ENCODE measurements around the gene LMO1.

LMO1 gene

GRCh38 chr11:8247312-8247711 is 16.4 kb downstream of the LMO1 start:
- Mint-ChIP-seq H3K27ac (no peak overlapping the region), H3K4me1 (no peaks in the 10 kb centered on the region), H3K4me3 (no peak overlapping the region), H3K27me3 (peaks cover 18% of the 10 kb centered on the region), H3K9me3 (no peaks in the 10 kb centered on the region)
- ATAC-seq (peak; percentile 22), DNase-seq (peak in 1 of 2 donors; percentile 24)

GRCh38 chr11:8243458-8243857 is 20.2 kb downstream of the LMO1 start:
- Mint-ChIP-seq H3K4me1 (no peaks in the 10 kb centered on the region), H3K9me3 (no peaks in the 10 kb centered on the region), H3K27ac (no peak overlapping the region), H3K27me3 (peaks cover 18% of the 10 kb centered on the region), H3K4me3 (no peak overlapping the region)
- DNase-seq (no peak), ATAC-seq (no peak)

GRCh38 chr11:8242499-8243280 is 21.0 kb downstream of the LMO1 start:
- no peak for DNase-seq
- Mint-ChIP-seq H3K9me3 (no peaks in the 10 kb centered on the region), H3K27me3 (peaks cover 18% of the 10 kb centered on the region), H3K4me1 (no peaks in the 10 kb centered on the region), H3K4me3 (no peak overlapping the region), H3K27ac (no peak overlapping the region)
- ATAC-seq = no peak

- Mint-ChIP-seq H3K4me3 (no peak overlapping the region), H3K27me3 (peaks cover 16% of the 10 kb centered on the region), H3K4me1 (no peaks in the 10 kb centered on the region), H3K9me3 (no peaks in the 10 kb centered on the region), H3K27ac (no peak overlapping the region)
- DNase-seq (no peak), ATAC-seq (no peak)
These were observed 21.6 kb downstream of the LMO1 start for GRCh38 chr11:8242118-8242475.

- Mint-ChIP-seq H3K9me3 (no peaks in the 10 kb centered on the region), H3K4me1 (no peaks in the 10 kb centered on the region), H3K4me3 (no peak overlapping the region), H3K27ac (peak overlapping the region in 1 of 2 donors; percentile 55), H3K27me3 (peaks cover 11% of the 10 kb centered on the region)
- DNase-seq (no peak), ATAC-seq (no peak)
These were observed 22.1 kb downstream of the LMO1 start for GRCh38 chr11:8241373-8242117.

GRCh38 chr11:8239536-8240228 is 24.0 kb downstream of the LMO1 start:
- Mint-ChIP-seq H3K4me3 (no peak overlapping the region), H3K9me3 (no peaks in the 10 kb centered on the region), H3K4me1 (peaks cover 8% of the 10 kb centered on the region), H3K27me3 (peaks cover 3% of the 10 kb centered on the region), H3K27ac (no peak overlapping the region)
- ATAC-seq = no peak
- DNase-seq = no peak

- DNase-seq = no peak
- Mint-ChIP-seq H3K27ac (no peak overlapping the region), H3K27me3 (no peaks in the 10 kb centered on the region)
These were observed 24.6 kb downstream of the LMO1 start for GRCh38 chr11:8239040-8239439.

GRCh38 chr11:8237453-8237852 is 26.2 kb downstream of the LMO1 start:
- no peak overlapping the region for H3K4me3 Mint-ChIP-seq
- no peaks in the 10 kb centered on the region for H3K9me3 Mint-ChIP-seq
- no peak overlapping the region for H3K27ac Mint-ChIP-seq
- DNase-seq = no peak
- H3K27me3 Mint-ChIP-seq = no peaks in the 10 kb centered on the region
- H3K4me1 Mint-ChIP-seq = peaks cover 12% of the 10 kb centered on the region
- no peak for ATAC-seq

More at GRCh38 chr11:8239040-8239439, 24.6 kb downstream of the LMO1 start:
- no peaks in the 10 kb centered on the region for H3K9me3 Mint-ChIP-seq
- H3K4me3 Mint-ChIP-seq = no peak overlapping the region
- peaks cover 12% of the 10 kb centered on the region for H3K4me1 Mint-ChIP-seq
- ATAC-seq = no peak

GRCh38 chr11:8235925-8236324 is 27.8 kb downstream of the LMO1 start:
- H3K27ac Mint-ChIP-seq = no peak overlapping the region
- H3K4me3 Mint-ChIP-seq = no peak overlapping the region
- no peaks in the 10 kb centered on the region for H3K27me3 Mint-ChIP-seq
- H3K9me3 Mint-ChIP-seq = no peaks in the 10 kb centered on the region
- DNase-seq (no peak), ATAC-seq (no peak)
- H3K4me1 Mint-ChIP-seq = peaks cover 12% of the 10 kb centered on the region

- ATAC-seq = no peak
- DNase-seq = no peak
- H3K4me1 Mint-ChIP-seq = peaks cover 12% of the 10 kb centered on the region
- no peaks in the 10 kb centered on the region for H3K27me3 Mint-ChIP-seq
- no peak overlapping the region for H3K4me3 Mint-ChIP-seq
- no peaks in the 10 kb centered on the region for H3K9me3 Mint-ChIP-seq
- no peak overlapping the region for H3K27ac Mint-ChIP-seq
These were observed 28.8 kb downstream of the LMO1 start for GRCh38 chr11:8234910-8235309.

GRCh38 chr11:8234425-8234821 is 29.3 kb downstream of the LMO1 start:
- DNase-seq (no peak), ATAC-seq (no peak)
- H3K27me3 Mint-ChIP-seq = no peaks in the 10 kb centered on the region
- no peak overlapping the region for H3K4me3 Mint-ChIP-seq
- H3K9me3 Mint-ChIP-seq = no peaks in the 10 kb centered on the region
- no peak overlapping the region for H3K27ac Mint-ChIP-seq
- H3K4me1 Mint-ChIP-seq = peaks cover 12% of the 10 kb centered on the region

- Mint-ChIP-seq H3K27me3 (no peaks in the 10 kb centered on the region), H3K27ac (peak overlapping the region in 1 of 2 donors; percentile 13)
These were observed 29.8 kb downstream of the LMO1 start for GRCh38 chr11:8233691-8234424.

GRCh38 chr11:8232849-8233606 is 30.6 kb downstream of the LMO1 start:
- no peak overlapping the region for H3K4me3 Mint-ChIP-seq
- no peak for ATAC-seq
- H3K4me1 Mint-ChIP-seq = peaks cover 12% of the 10 kb centered on the region
- H3K27me3 Mint-ChIP-seq = no peaks in the 10 kb centered on the region
- peak overlapping the region in 1 of 2 donors; percentile 15 for H3K27ac Mint-ChIP-seq
- DNase-seq = no peak
- no peaks in the 10 kb centered on the region for H3K9me3 Mint-ChIP-seq

More at GRCh38 chr11:8233691-8234424, 29.8 kb downstream of the LMO1 start:
- H3K4me3 Mint-ChIP-seq = no peak overlapping the region
- peaks cover 12% of the 10 kb centered on the region for H3K4me1 Mint-ChIP-seq
- H3K9me3 Mint-ChIP-seq = no peaks in the 10 kb centered on the region
- ATAC-seq (no peak), DNase-seq (no peak)

GRCh38 chr11:8232414-8232813 is 31.3 kb downstream of the LMO1 start:
- Mint-ChIP-seq H3K4me1 (peaks cover 12% of the 10 kb centered on the region), H3K27me3 (no peaks in the 10 kb centered on the region), H3K4me3 (no peak overlapping the region), H3K27ac (no peak overlapping the region), H3K9me3 (no peaks in the 10 kb centered on the region)
- DNase-seq (no peak), ATAC-seq (no peak)

GRCh38 chr11:8231979-8232378 is 31.7 kb downstream of the LMO1 start:
- Mint-ChIP-seq H3K4me1 (peaks cover 12% of the 10 kb centered on the region), H3K9me3 (no peaks in the 10 kb centered on the region), H3K4me3 (no peak overlapping the region), H3K27ac (no peak overlapping the region), H3K27me3 (no peaks in the 10 kb centered on the region)
- DNase-seq (no peak), ATAC-seq (no peak)
